Neural cell (in vitro differentiated cells): ENCODE results near the gene MDFIC. TPM values are rescaled to one million over a fixed set of nuclear protein-coding genes. Genes with fewer than 3 reads are reported as not detected.

Experiments
- H2AFZ ChIP-seq: fragments of 200-600, 300-800 bp; sonication (generic), shearing (Covaris generic); 2 replicates; pipeline ENCODE4 v1.6.0; 2014; ENCODE audit warnings: low read depth, mild to moderate bottlenecking, antibody characterized with exemption, low read length, moderate library complexity
- H3F3A ChIP-seq: fragments of 200-600 bp; shearing (Covaris generic); 2 replicates; pipeline ENCODE4 v1.6.1; 2016; ENCODE audit warnings: mild to moderate bottlenecking, moderate library complexity, mixed read lengths, antibody characterized with exemption, low read length; ENCODE audit not compliant: insufficient read depth, poor library complexity, severe bottlenecking
- H3K27ac ChIP-seq: fragments of 200-600, 300-800 bp; sonication (generic), shearing (Covaris generic); 2 replicates; pipeline ENCODE4 v1.5.1; 2014; ENCODE audit warnings: mild to moderate bottlenecking, low read length, moderate library complexity
- H3K27me3 ChIP-seq: fragments of 300-800, 200-600 bp; sonication (generic), shearing (Covaris generic); 2 replicates; pipeline ENCODE4 v1.6.0; 2014; ENCODE audit warnings: mild to moderate bottlenecking, low read depth, low read length, moderate library complexity; ENCODE audit not compliant: insufficient read depth
- H3K36me3 ChIP-seq: fragments of 300-800, 200-600 bp; sonication (generic), shearing (Covaris generic); 2 replicates; pipeline ENCODE4 v1.5.1; 2014; ENCODE audit warnings: mild to moderate bottlenecking, antibody characterized with exemption, low read length, moderate library complexity; ENCODE audit not compliant: insufficient read depth
- H3K4me2 ChIP-seq: fragments of 300-800, 200-600 bp; sonication (generic), shearing (Covaris generic); 2 replicates; pipeline ENCODE4 v1.6.0; 2014; ENCODE audit warnings: mild to moderate bottlenecking, low read length
- H3K4me3 ChIP-seq: fragments of 300-800, 200-600 bp; sonication (generic), shearing (Covaris generic); 2 replicates; pipeline ENCODE4 v1.5.1; 2014; ENCODE audit warnings: mild to moderate bottlenecking, low read length, moderate library complexity
- H3K79me2 ChIP-seq: fragments of 200-600 bp; shearing (Covaris generic); replicated peaks from 2 replicates; pipeline ENCODE4 v1.6.0; 2014; ENCODE audit warnings: mild to moderate bottlenecking, low read length, moderate library complexity; ENCODE audit not compliant: insufficient read depth
- H3K9ac ChIP-seq: fragments of 300-800, 200-600 bp; sonication (generic), shearing (Covaris generic); 2 replicates; pipeline ENCODE4 v1.6.1; 2016; ENCODE audit warnings: mild to moderate bottlenecking, low read length, mixed read lengths
- H3K9me2 ChIP-seq: fragments of 200-600 bp; shearing (Covaris generic); 2 replicates; pipeline ENCODE4 v1.6.1; 2016; ENCODE audit warnings: mild to moderate bottlenecking, low read length, mixed read lengths; ENCODE audit not compliant: insufficient read depth
- H3K9me3 ChIP-seq: fragments of 200-600, 300-800 bp; sonication (generic), shearing (Covaris generic); 2 replicates; pipeline ENCODE4 v1.6.1; 2016; ENCODE audit warnings: mild to moderate bottlenecking, mixed run types, low read length, moderate library complexity, mixed read lengths
- H4K20me1 ChIP-seq: fragments of 200-600 bp; shearing (Covaris generic); 2 replicates; pipeline ENCODE4 v1.6.1; 2016; ENCODE audit warnings: mild to moderate bottlenecking, mixed run types; ENCODE audit not compliant: insufficient read depth
- EP300 ChIP-seq: fragments of 450-650 bp; conservative IDR thresholded peaks from 2 replicates; pipeline ENCODE4 v1.6.1; 2014; ENCODE audit warnings: antibody characterized with exemption, mild to moderate bottlenecking, moderate library complexity; ENCODE audit not compliant: poor library complexity, severe bottlenecking
- EZH2 ChIP-seq: fragments of 200-600, 300-800 bp; shearing (Covaris generic), sonication (generic); IDR thresholded peaks from 2 replicates; pipeline ENCODE4 v1.6.1; 2014; ENCODE audit warnings: antibody characterized with exemption, low read length, borderline replicate concordance, mild to moderate bottlenecking; ENCODE audit not compliant: insufficient read depth, poor library complexity, severe bottlenecking
- MXI1 ChIP-seq: fragments of 450-650 bp; conservative IDR thresholded peaks from 2 replicates; pipeline ENCODE4 v1.6.1; 2014; ENCODE audit warnings: antibody characterized with exemption, mild to moderate bottlenecking; ENCODE audit not compliant: poor library complexity, severe bottlenecking
- POLR2AphosphoS5 ChIP-seq: IDR thresholded peaks from 2 replicates; pipeline ENCODE4 v1.6.1; 2012
- RAD21 ChIP-seq: fragments of 450-650 bp; conservative IDR thresholded peaks from 2 replicates; pipeline ENCODE4 v1.6.1; 2014; ENCODE audit warnings: antibody characterized with exemption, mild to moderate bottlenecking, moderate library complexity
- SMC3 ChIP-seq: fragments of 450-650 bp; conservative IDR thresholded peaks from 2 replicates; pipeline ENCODE4 v1.6.1; 2014; ENCODE audit warnings: antibody characterized with exemption, mild to moderate bottlenecking, moderate library complexity; ENCODE audit not compliant: poor library complexity
- TAF1 ChIP-seq: IDR thresholded peaks from 2 replicates; pipeline ENCODE4 v1.6.1; 2012; ENCODE audit warnings: low read depth
- polyA plus RNA-seq: library from polyadenylated mRNA; depleted of rRNA; stranded (reverse); fragments of >200 nt; gene quantifications from 2 replicates; pipeline ENCODE4 v1.2.3, GENCODE V29; 2014
- TF ChIP-seq, protein P1 (sequence below): IDR thresholded peaks from 2 replicates; pipeline ENCODE4 v1.6.1; 2012; ENCODE audit warnings: borderline replicate concordance
- TF ChIP-seq, protein P2 (sequence below): fragments of 450-650 bp; IDR thresholded peaks from 2 replicates; pipeline ENCODE4 v1.5.1; 2014; ENCODE audit warnings: antibody characterized with exemption, mild to moderate bottlenecking, moderate library complexity; ENCODE audit not compliant: poor library complexity, severe bottlenecking

MDFIC gene
- polyA plus RNA-seq, 1 donor from 2014 or later, result 0.85 TPM

DNA sequence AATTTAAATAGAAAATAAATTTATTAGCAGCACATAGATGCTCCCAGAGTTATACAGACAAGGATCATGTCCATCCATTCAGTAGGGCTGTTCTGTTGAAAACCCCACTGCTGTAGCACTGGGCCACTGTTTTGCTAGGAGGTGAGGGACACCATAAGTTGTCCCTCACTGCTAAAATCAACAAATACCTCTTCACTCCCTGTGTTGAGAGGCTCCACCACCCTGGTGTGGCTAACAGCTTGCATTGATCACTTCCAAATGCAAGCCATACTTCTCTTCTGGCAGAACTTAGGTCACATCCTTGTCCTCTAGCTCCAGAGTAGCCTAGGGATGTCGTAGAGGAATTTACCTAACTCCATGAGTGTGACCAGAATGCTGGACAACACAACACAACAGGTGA lies 55.4 kb downstream of the MDFIC start:
- Histone ChIP-seq H4K20me1 (no peaks in the 10 kb centered on the region), H3K27ac (no peak overlapping the region), H3K9me3 (no peaks in the 10 kb centered on the region), H3K4me2 (no peak overlapping the region), H2AFZ (no peak overlapping the region), H3K79me2 (no peaks in the 10 kb centered on the region), H3K9me2 (no peaks in the 10 kb centered on the region), H3K4me3 (no peak overlapping the region), H3K9ac (no peak overlapping the region), H3K27me3 (no peaks in the 10 kb centered on the region), H3K36me3 (no peaks in the 10 kb centered on the region), H3F3A (peaks cover 3% of the 10 kb centered on the region)
- TF ChIP-seq RAD21, result no peak
- no peak for TF ChIP-seq SMC3
- TF ChIP-seq MXI1, result no peak
- TF ChIP-seq, protein P1, sequence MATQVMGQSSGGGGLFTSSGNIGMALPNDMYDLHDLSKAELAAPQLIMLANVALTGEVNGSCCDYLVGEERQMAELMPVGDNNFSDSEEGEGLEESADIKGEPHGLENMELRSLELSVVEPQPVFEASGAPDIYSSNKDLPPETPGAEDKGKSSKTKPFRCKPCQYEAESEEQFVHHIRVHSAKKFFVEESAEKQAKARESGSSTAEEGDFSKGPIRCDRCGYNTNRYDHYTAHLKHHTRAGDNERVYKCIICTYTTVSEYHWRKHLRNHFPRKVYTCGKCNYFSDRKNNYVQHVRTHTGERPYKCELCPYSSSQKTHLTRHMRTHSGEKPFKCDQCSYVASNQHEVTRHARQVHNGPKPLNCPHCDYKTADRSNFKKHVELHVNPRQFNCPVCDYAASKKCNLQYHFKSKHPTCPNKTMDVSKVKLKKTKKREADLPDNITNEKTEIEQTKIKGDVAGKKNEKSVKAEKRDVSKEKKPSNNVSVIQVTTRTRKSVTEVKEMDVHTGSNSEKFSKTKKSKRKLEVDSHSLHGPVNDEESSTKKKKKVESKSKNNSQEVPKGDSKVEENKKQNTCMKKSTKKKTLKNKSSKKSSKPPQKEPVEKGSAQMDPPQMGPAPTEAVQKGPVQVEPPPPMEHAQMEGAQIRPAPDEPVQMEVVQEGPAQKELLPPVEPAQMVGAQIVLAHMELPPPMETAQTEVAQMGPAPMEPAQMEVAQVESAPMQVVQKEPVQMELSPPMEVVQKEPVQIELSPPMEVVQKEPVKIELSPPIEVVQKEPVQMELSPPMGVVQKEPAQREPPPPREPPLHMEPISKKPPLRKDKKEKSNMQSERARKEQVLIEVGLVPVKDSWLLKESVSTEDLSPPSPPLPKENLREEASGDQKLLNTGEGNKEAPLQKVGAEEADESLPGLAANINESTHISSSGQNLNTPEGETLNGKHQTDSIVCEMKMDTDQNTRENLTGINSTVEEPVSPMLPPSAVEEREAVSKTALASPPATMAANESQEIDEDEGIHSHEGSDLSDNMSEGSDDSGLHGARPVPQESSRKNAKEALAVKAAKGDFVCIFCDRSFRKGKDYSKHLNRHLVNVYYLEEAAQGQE, result no peak
- TF ChIP-seq EP300, result no peak
- TF ChIP-seq POLR2AphosphoS5, result no peak
- TF ChIP-seq TAF1, result no peak
- no peak for TF ChIP-seq EZH2
- TF ChIP-seq, protein P2, sequence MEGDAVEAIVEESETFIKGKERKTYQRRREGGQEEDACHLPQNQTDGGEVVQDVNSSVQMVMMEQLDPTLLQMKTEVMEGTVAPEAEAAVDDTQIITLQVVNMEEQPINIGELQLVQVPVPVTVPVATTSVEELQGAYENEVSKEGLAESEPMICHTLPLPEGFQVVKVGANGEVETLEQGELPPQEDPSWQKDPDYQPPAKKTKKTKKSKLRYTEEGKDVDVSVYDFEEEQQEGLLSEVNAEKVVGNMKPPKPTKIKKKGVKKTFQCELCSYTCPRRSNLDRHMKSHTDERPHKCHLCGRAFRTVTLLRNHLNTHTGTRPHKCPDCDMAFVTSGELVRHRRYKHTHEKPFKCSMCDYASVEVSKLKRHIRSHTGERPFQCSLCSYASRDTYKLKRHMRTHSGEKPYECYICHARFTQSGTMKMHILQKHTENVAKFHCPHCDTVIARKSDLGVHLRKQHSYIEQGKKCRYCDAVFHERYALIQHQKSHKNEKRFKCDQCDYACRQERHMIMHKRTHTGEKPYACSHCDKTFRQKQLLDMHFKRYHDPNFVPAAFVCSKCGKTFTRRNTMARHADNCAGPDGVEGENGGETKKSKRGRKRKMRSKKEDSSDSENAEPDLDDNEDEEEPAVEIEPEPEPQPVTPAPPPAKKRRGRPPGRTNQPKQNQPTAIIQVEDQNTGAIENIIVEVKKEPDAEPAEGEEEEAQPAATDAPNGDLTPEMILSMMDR, result no peak

DNA sequence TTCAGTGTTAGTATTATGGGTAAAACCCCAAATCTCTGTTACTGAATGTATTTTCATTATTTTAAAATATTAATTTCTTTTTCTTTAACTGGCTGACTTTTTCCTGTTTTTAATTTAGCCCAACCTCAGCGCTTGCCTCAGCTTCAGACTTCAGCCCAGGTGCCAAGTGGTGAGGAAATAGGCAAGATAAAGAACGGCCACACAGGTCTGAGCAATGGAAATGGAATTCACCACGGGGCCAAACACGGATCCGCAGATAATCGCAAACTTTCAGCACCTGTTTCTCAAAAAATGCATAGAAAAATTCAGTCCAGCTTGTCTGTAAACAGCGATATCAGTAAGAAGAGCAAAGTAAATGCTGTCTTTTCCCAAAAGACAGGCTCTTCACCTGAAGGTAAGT lies 57.5 kb downstream of the MDFIC start:
- H3K9me2 ChIP-seq, result no peaks in the 10 kb centered on the region
- H4K20me1 ChIP-seq, result no peaks in the 10 kb centered on the region
- H3K4me2 ChIP-seq, result no peak overlapping the region
- no peaks in the 10 kb centered on the region for H3K9me3 ChIP-seq
- no peaks in the 10 kb centered on the region for H3K36me3 ChIP-seq
- TF ChIP-seq EP300, result no peak
- TF ChIP-seq EZH2, result no peak
- TF ChIP-seq, protein P1, result no peak
- TF ChIP-seq TAF1, result no peak
- no peak for TF ChIP-seq MXI1
- TF ChIP-seq, protein P2, result no peak
- TF ChIP-seq SMC3, result no peak
- no peak for TF ChIP-seq RAD21
- TF ChIP-seq POLR2AphosphoS5, result no peak
- H3K9ac ChIP-seq, result no peak overlapping the region
- no peak overlapping the region for H2AFZ ChIP-seq
- peaks cover 3% of the 10 kb centered on the region for H3F3A ChIP-seq
- no peak overlapping the region for H3K27ac ChIP-seq
- H3K27me3 ChIP-seq, result no peaks in the 10 kb centered on the region
- no peak overlapping the region for H3K4me3 ChIP-seq
- H3K79me2 ChIP-seq, result no peaks in the 10 kb centered on the region
